SU-DHL-6 (cell line): Measurements from ENCODE around the gene NPC1.

Experiments
- H2AFZ ChIP-seq: fragments of 200-600 bp; sonication (generic); 2 replicates; pipeline ENCODE4 v1.6.1; 2014; ENCODE audit warnings: low read depth, mild to moderate bottlenecking, moderate library complexity, mixed read lengths, antibody characterized with exemption, low read length; ENCODE audit not compliant: severe bottlenecking
- H3F3A ChIP-seq: fragments of 200-600 bp; shearing (Covaris generic); 2 replicates; pipeline ENCODE4 v1.6.0; 2016; ENCODE audit warnings: antibody characterized with exemption, mild to moderate bottlenecking; ENCODE audit not compliant: insufficient read depth
- H3K27ac ChIP-seq: fragments of 200-600 bp; sonication (generic); 2 replicates; pipeline ENCODE4 v1.5.1; 2016; ENCODE audit warnings: low read depth, mild to moderate bottlenecking, low read length, moderate library complexity, mixed read lengths
- H3K27me3 ChIP-seq: fragments of 200-600 bp; sonication (generic), shearing (Covaris generic); 2 replicates; pipeline ENCODE4 v1.6.0; 2014; ENCODE audit warnings: mild to moderate bottlenecking, low read length
- H3K36me3 ChIP-seq: fragments of 200-600 bp; sonication (generic); 2 replicates; pipeline ENCODE4 v1.6.1; 2014; ENCODE audit warnings: mild to moderate bottlenecking, low read length, mixed read lengths
- H3K4me2 ChIP-seq: fragments of 300-600, 200-600 bp; shearing (Covaris generic), sonication (generic); 2 replicates; pipeline ENCODE4 v1.6.0; 2014; ENCODE audit warnings: low read length, low read depth, mild to moderate bottlenecking; ENCODE audit not compliant: poor library complexity, severe bottlenecking
- H3K4me3 ChIP-seq: fragments of 200-600 bp; sonication (generic); 2 replicates; pipeline ENCODE4 v1.5.1; 2014; ENCODE audit warnings: antibody characterized with exemption, low read length, mild to moderate bottlenecking, mixed read lengths; ENCODE audit not compliant: insufficient read depth, poor library complexity, severe bottlenecking
- H3K79me2 ChIP-seq: fragments of 200-600 bp; sonication (generic); 2 replicates; pipeline ENCODE4 v1.6.1; 2014; ENCODE audit warnings: mild to moderate bottlenecking, low read length, moderate library complexity; ENCODE audit not compliant: insufficient read depth
- H3K9ac ChIP-seq: fragments of 200-600 bp; sonication (generic); 2 replicates; pipeline ENCODE4 v1.7.0; 2014; ENCODE audit warnings: mild to moderate bottlenecking, low read length
- H3K9me2 ChIP-seq: fragments of 200-600 bp; sonication (generic); replicated peaks from 2 replicates; pipeline ENCODE4 v1.6.1; 2014; ENCODE audit warnings: low read length; ENCODE audit not compliant: insufficient read depth
- H3K9me3 ChIP-seq: fragments of 200-600 bp; sonication (generic); 2 replicates; pipeline ENCODE4 v1.6.1; 2014; ENCODE audit warnings: low read length, mixed read lengths; ENCODE audit not compliant: insufficient read depth
- H4K20me1 ChIP-seq: fragments of 200-600 bp; sonication (generic); 2 replicates; pipeline ENCODE4 v1.6.1; 2014; ENCODE audit warnings: low read depth, mild to moderate bottlenecking, antibody characterized with exemption, low read length, moderate library complexity, mixed read lengths
- EZH2phosphoT487 ChIP-seq: fragments of 200-600 bp; sonication (generic), shearing (Covaris generic); conservative IDR thresholded peaks from 2 replicates; pipeline ENCODE4 v1.6.1; 2018; ENCODE audit warnings: mild to moderate bottlenecking, antibody characterized with exemption, low read length, moderate library complexity, mixed read lengths
- TF ChIP-seq, protein P1 (sequence below): fragments of 200-600 bp; sonication (generic); IDR thresholded peaks from one replicate; pipeline ENCODE4 v1.5.1; 2017; ENCODE audit warnings: antibody characterized with exemption, mild to moderate bottlenecking, low read length, moderate library complexity; ENCODE audit not compliant: insufficient read depth, poor library complexity, severe bottlenecking

The NPC1 gene

GRCh38 chr18:23609390-23610023 lies 23.2 kb upstream of the NPC1 start:
- Histone ChIP-seq H3F3A (no peaks in the 10 kb centered on the region), H3K79me2 (no peaks in the 10 kb centered on the region), H3K9me3 (no peaks in the 10 kb centered on the region), H3K27ac (no peak overlapping the region), H3K9ac (no peak overlapping the region), H3K36me3 (no peaks in the 10 kb centered on the region), H3K4me3 (no peak overlapping the region), H3K4me2 (no peak overlapping the region), H3K27me3 (no peaks in the 10 kb centered on the region), H3K9me2 (no peaks in the 10 kb centered on the region), H2AFZ (no peak overlapping the region), H4K20me1 (no peaks in the 10 kb centered on the region)
- TF ChIP-seq, protein P1, sequence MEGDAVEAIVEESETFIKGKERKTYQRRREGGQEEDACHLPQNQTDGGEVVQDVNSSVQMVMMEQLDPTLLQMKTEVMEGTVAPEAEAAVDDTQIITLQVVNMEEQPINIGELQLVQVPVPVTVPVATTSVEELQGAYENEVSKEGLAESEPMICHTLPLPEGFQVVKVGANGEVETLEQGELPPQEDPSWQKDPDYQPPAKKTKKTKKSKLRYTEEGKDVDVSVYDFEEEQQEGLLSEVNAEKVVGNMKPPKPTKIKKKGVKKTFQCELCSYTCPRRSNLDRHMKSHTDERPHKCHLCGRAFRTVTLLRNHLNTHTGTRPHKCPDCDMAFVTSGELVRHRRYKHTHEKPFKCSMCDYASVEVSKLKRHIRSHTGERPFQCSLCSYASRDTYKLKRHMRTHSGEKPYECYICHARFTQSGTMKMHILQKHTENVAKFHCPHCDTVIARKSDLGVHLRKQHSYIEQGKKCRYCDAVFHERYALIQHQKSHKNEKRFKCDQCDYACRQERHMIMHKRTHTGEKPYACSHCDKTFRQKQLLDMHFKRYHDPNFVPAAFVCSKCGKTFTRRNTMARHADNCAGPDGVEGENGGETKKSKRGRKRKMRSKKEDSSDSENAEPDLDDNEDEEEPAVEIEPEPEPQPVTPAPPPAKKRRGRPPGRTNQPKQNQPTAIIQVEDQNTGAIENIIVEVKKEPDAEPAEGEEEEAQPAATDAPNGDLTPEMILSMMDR: no peak
- TF ChIP-seq EZH2phosphoT487: no peak

- Histone ChIP-seq H3K4me3 (no peak overlapping the region), H3K9me2 (no peaks in the 10 kb centered on the region), H4K20me1 (no peaks in the 10 kb centered on the region), H3K79me2 (no peaks in the 10 kb centered on the region), H3K4me2 (no peak overlapping the region), H2AFZ (no peak overlapping the region), H3F3A (no peaks in the 10 kb centered on the region), H3K27ac (no peak overlapping the region), H3K9ac (no peak overlapping the region), H3K27me3 (no peaks in the 10 kb centered on the region), H3K9me3 (no peaks in the 10 kb centered on the region), H3K36me3 (no peaks in the 10 kb centered on the region)
- no peak for TF ChIP-seq EZH2phosphoT487
- TF ChIP-seq, protein P1: no peak
Measured at GRCh38 chr18:23608211-23608610, 21.9 kb upstream of the NPC1 start.

DNA sequence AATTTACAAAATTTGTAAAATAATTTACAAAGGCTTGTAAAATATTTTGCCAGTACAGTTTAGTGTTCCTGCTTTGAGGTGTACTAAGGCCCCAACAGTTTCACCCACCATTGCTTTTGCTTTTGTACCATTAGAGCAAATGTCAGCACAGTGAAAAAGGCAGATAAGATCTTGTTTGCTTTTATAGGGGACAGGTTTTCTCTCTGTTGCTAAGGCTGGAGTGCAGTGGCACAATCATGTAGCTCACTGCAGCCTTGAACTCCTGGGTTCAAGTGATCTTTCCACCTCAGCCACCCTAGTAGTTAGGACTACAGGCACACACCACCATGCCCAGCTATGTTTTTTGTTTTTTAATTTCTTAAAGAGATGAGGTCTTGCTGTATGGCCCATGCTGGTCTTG lies 19.6 kb upstream of the NPC1 start:
- TF ChIP-seq EZH2phosphoT487: no peak
- TF ChIP-seq, protein P1: no peak
- Histone ChIP-seq H3K9ac (no peak overlapping the region), H3K27me3 (no peaks in the 10 kb centered on the region), H2AFZ (no peak overlapping the region), H3K27ac (no peak overlapping the region), H3F3A (no peaks in the 10 kb centered on the region), H3K9me2 (no peaks in the 10 kb centered on the region), H3K79me2 (no peaks in the 10 kb centered on the region), H3K4me3 (no peak overlapping the region), H4K20me1 (no peaks in the 10 kb centered on the region), H3K4me2 (no peak overlapping the region), H3K36me3 (no peaks in the 10 kb centered on the region), H3K9me3 (no peaks in the 10 kb centered on the region)
